IMR-90 (cell line): Measurements from ENCODE around the gene ZNF146. TPM values are rescaled to one million over a fixed set of nuclear protein-coding genes. Genes with fewer than 3 reads are reported as not detected.

ENCODE experiments used
- ATAC-seq: fragments of 200-7000 bp; cut with Tn5 transposase; 2 replicates; pipeline ENCODE4 v1.9.1; 2020; ENCODE audit warnings: low read depth, mild to moderate bottlenecking, moderate library complexity
- BruUV-seq: library from RNA; stranded (reverse); fragments of 400-500 nt; replicated peaks from 2 replicates; lab custom pipeline; 2021; lab: Mats Ljungman, UMichigan
- CTCF ChIA-PET: fragments of 300-600 bp; formaldehyde crosslinking; extraction: SDS; loops from one replicate; lab custom pipeline; 2021; ENCODE audit warnings: antibody characterized with exemption; lab: Yijun Ruan, JAX
- POLR2A ChIA-PET: fragments of 300-600 bp; sonication (Branson Sonifier 250); formaldehyde crosslinking; loops from one replicate; lab custom pipeline; 2022; ENCODE audit warnings: antibody characterized with exemption; ENCODE audit not compliant: unreplicated experiment; lab: Charles Lee
- DNase-seq: peaks from one replicate; pipeline ENCODE4 v3.0.0; 2013
- H2AFZ ChIP-seq: replicated peaks from 2 replicates; pipeline ENCODE3; 2013; ENCODE audit warnings: low read length, mild to moderate bottlenecking; ENCODE audit not compliant: poor library complexity
- H2AK5ac ChIP-seq: 2 replicates; pipeline ENCODE4 v1.6.1; 2013; ENCODE audit warnings: low read depth, low read length, inconsistent platforms
- H2AK9ac ChIP-seq: replicated peaks from 2 replicates; pipeline ENCODE3; 2013; ENCODE audit warnings: mild to moderate bottlenecking, low read depth, low read length, moderate library complexity; ENCODE audit not compliant: poor library complexity
- H2BK120ac ChIP-seq: 2 replicates; pipeline ENCODE4 v1.6.1; 2013; ENCODE audit warnings: low read depth, low read length, inconsistent platforms
- H2BK15ac ChIP-seq: 3 replicates; pipeline ENCODE4 v1.6.1; 2013; ENCODE audit warnings: low read depth, low read length, inconsistent platforms
- H2BK20ac ChIP-seq: 2 replicates; pipeline ENCODE4 v1.6.1; 2013; ENCODE audit warnings: low read depth, mild to moderate bottlenecking, inconsistent platforms, low read length, moderate library complexity
- H2BK5ac ChIP-seq: 2 replicates; pipeline ENCODE4 v1.6.1; 2013; ENCODE audit warnings: mild to moderate bottlenecking, low read depth, low read length, inconsistent platforms; ENCODE audit not compliant: poor library complexity, severe bottlenecking
- H3K14ac ChIP-seq: replicated peaks from 2 replicates; pipeline ENCODE4 v1.6.1; 2013; ENCODE audit warnings: low read depth, low read length, inconsistent platforms
- H3K18ac ChIP-seq: 2 replicates; pipeline ENCODE4 v1.6.1; 2013; ENCODE audit warnings: low read depth, low read length, control low read depth
- H3K23ac ChIP-seq: 2 replicates; pipeline ENCODE4 v1.6.1; 2013; ENCODE audit warnings: low read depth, low read length, inconsistent platforms
- H3K27ac ChIP-seq: 2 replicates; pipeline ENCODE4 v1.5.1; 2013; ENCODE audit warnings: mild to moderate bottlenecking, control low read depth, low read length; ENCODE audit not compliant: insufficient read depth
- H3K27me3 ChIP-seq: 2 replicates; pipeline ENCODE4 v1.6.1; 2013; ENCODE audit warnings: low read length; ENCODE audit not compliant: control insufficient read depth, insufficient read depth
- H3K36me3 ChIP-seq: 2 replicates; pipeline ENCODE4 v1.6.1; 2013; ENCODE audit warnings: low read length, mixed read lengths; ENCODE audit not compliant: control insufficient read depth, insufficient read depth
- H3K4ac ChIP-seq: 2 replicates; pipeline ENCODE4 v1.6.1; 2013; ENCODE audit warnings: low read depth, low read length, inconsistent platforms
- H3K4me1 ChIP-seq: 2 replicates; pipeline ENCODE4 v1.6.1; 2013; ENCODE audit warnings: low read length, mixed read lengths; ENCODE audit not compliant: control insufficient read depth, insufficient read depth
- H3K4me2 ChIP-seq: 2 replicates; pipeline ENCODE4 v1.6.1; 2013; ENCODE audit warnings: low read depth, mild to moderate bottlenecking, control low read depth, low read length, moderate library complexity
- H3K4me3 ChIP-seq: 2 replicates; pipeline ENCODE4 v1.5.1; 2013; ENCODE audit warnings: low read depth, mild to moderate bottlenecking, control low read depth, low read length, moderate library complexity; ENCODE audit not compliant: insufficient read depth
- H3K56ac ChIP-seq: 2 replicates; pipeline ENCODE4 v1.6.1; 2013; ENCODE audit warnings: low read length, inconsistent platforms; ENCODE audit not compliant: insufficient read depth; ENCODE audit errors: extremely low read depth
- H3K79me1 ChIP-seq, 2 experiments: 2 replicates each; pipeline ENCODE4 v1.6.1; 2013; ENCODE audit warnings: low read length in 2 of 2, inconsistent platforms in 1 of 2, low read depth in 1 of 2
- H3K9ac ChIP-seq: 2 replicates; pipeline ENCODE4 v1.6.1; 2013; ENCODE audit warnings: low read depth, low read length, control low read depth
- H3K9me1 ChIP-seq: 2 replicates; pipeline ENCODE4 v1.6.1; 2013; ENCODE audit warnings: low read length, inconsistent platforms; ENCODE audit not compliant: insufficient read depth
- H3K9me3 ChIP-seq: 2 replicates; pipeline ENCODE4 v1.6.1; 2013; ENCODE audit warnings: low read length; ENCODE audit not compliant: control insufficient read depth, insufficient read depth
- H4K20me1 ChIP-seq: 2 replicates; pipeline ENCODE4 v1.6.1; 2013; ENCODE audit warnings: low read length, inconsistent platforms; ENCODE audit not compliant: insufficient read depth
- H4K5ac ChIP-seq: 2 replicates; pipeline ENCODE4 v1.6.1; 2013; ENCODE audit warnings: mild to moderate bottlenecking, low read depth, low read length, control low read depth
- H4K8ac ChIP-seq, 2 experiments: 2 replicates each; pipeline ENCODE4 v1.6.1; 2013; ENCODE audit warnings: low read depth in 2 of 2, low read length in 2 of 2, control low read depth in 1 of 2, inconsistent platforms in 1 of 2
- H4K91ac ChIP-seq: 2 replicates; pipeline ENCODE4 v1.6.1; 2013; ENCODE audit warnings: low read depth, low read length, inconsistent platforms; ENCODE audit not compliant: insufficient read depth
- MAFK ChIP-seq: IDR thresholded peaks from 2 replicates; pipeline ENCODE4 v1.6.1; 2012; ENCODE audit warnings: low read depth, low read length, improper control_type of control experiment
- WGBS, 2 experiments: methylation state at CpG; one replicate each; pipeline versions ENCODE4 v1.1.5 to v1.1.7; 2013; ENCODE audit warnings: missing lambda C conversion rate in 2 of 2; ENCODE audit not compliant: insufficient read length in 1 of 2; ENCODE audit errors: extremely low coverage in 2 of 2; 5-methylcytosine and 5-hydroxymethylcytosine counted together
- dilution Hi-C: fragments of 300-500 bp; cut with HindIII; formaldehyde crosslinking; loops from one replicate; pipeline ENCODE4 v1.14.3; 2018; ENCODE audit warnings: low sequenced_read_pairs; ENCODE audit not compliant: unreplicated experiment
- in situ Hi-C: fragments of 300-500 bp; cut with MboI; formaldehyde crosslinking; loops from 3 replicates; pipeline ENCODE4 v1.14.3; 2019; ENCODE audit warnings: low sequenced_read_pairs, inconsistent platforms, mixed read lengths
- intact Hi-C: fragments of 100-400 bp; cut with micrococcal nuclease; formaldehyde crosslinking; loops from 2 replicates; pipeline ENCODE4 v1.10.0; 2022
- polyA plus RNA-seq, 3 experiments: library from polyadenylated mRNA; depleted of rRNA; stranded (reverse); fragments of >200 nt; gene quantifications; 2 replicates each; pipeline ENCODE4 v1.2.3, GENCODE V29; 2012; ENCODE audit warnings: low replicate concordance in 1 of 3
- total RNA-seq: library from RNA; depleted of rRNA; stranded (reverse); fragments of >200 nt; gene quantifications from 2 replicates; pipeline ENCODE4 v1.2.3, GENCODE V29; 2012

The ZNF146 gene
- total and polyA plus RNA-seq, 2 of the 4 experiments (the other 2 are of a cell fraction), result 61.6 to 106 TPM

DNA sequence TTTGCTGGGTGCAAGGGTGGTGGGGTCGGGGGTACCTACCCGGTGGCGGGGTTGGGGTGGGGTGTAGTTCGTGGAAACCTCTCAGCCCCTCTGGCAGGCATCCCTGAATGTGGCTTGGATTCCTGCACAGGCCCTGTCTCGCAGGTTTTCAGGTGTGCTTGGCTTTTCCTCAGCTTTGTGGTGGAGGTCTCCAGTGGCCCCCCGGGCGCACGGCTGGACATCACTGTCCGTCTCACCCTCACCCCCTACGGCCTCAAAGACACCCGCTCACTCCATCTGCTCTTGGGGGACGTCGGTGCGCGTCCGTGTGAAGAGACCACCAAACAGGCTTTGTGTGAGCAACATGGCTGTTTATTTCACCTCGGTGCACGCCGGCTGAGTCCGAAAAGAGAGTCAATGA is 44.3 kb downstream of the ZNF146 start:
- H3K4ac ChIP-seq, result no peak overlapping the region
- no peaks in the 10 kb centered on the region for H4K20me1 ChIP-seq
- no peak overlapping the region for H4K91ac ChIP-seq
- H2AK9ac ChIP-seq, result no peak overlapping the region
- H3K18ac ChIP-seq, result no peak overlapping the region
- H2BK5ac ChIP-seq, result no peak overlapping the region
- no TSS peak for BruUV-seq
- H4K8ac ChIP-seq, result no peak overlapping the region
- H2BK120ac ChIP-seq, result no peak overlapping the region
- no peak for DNase-seq
- no peak overlapping the region for H3K4me3 ChIP-seq
- H2AK5ac ChIP-seq, result no peak overlapping the region
- CTCF ChIA-PET, result no interaction called here
- no peak overlapping the region for H4K5ac ChIP-seq
- H3K14ac ChIP-seq, result no peak overlapping the region
- H3K27me3 ChIP-seq, result no peaks in the 10 kb centered on the region
- no peak overlapping the region for H3K23ac ChIP-seq
- no peak overlapping the region for H3K9ac ChIP-seq
- no peaks in the 10 kb centered on the region for H3K36me3 ChIP-seq
- no peak overlapping the region for H3K56ac ChIP-seq
- H3K4me1 ChIP-seq, result no peaks in the 10 kb centered on the region
- no peak overlapping the region for H2BK15ac ChIP-seq
- peaks cover 3% of the 10 kb centered on the region for H3K9me3 ChIP-seq
- WGBS, 2 experiments, result 93% methylated on average over 7 of the region's 20 CpGs; no CpG with 5 or more reads in 1 of the 2 experiments
- H3K9me1 ChIP-seq, result no peaks in the 10 kb centered on the region
- H3K4me2 ChIP-seq, result no peak overlapping the region
- H2AFZ ChIP-seq, result no peak overlapping the region
- intact Hi-C loops, result no loop called here
- no peak overlapping the region for H3K27ac ChIP-seq
- H3K79me1 ChIP-seq, result no peaks in the 10 kb centered on the region
- POLR2A ChIA-PET, result no interaction called here
- dilution Hi-C loops, result no loop called here
- in situ Hi-C loops, result no loop called here
- ATAC-seq, result no peak
- H2BK20ac ChIP-seq, result no peak overlapping the region
- TF ChIP-seq MAFK, result no peak
